DMS79 (cell line): ENCODE results near the gene CLK1.
"Not testable (repeated sequence)": the region's sequence is repeated elsewhere in the genome, so short reads cannot be mapped to it uniquely, and the experiment has no call there.

Experiments
- DNase-seq: peaks from one replicate; lab custom pipeline; 2025; lab: John Stamatoyannopoulos, UW

CLK1 gene

DNA sequence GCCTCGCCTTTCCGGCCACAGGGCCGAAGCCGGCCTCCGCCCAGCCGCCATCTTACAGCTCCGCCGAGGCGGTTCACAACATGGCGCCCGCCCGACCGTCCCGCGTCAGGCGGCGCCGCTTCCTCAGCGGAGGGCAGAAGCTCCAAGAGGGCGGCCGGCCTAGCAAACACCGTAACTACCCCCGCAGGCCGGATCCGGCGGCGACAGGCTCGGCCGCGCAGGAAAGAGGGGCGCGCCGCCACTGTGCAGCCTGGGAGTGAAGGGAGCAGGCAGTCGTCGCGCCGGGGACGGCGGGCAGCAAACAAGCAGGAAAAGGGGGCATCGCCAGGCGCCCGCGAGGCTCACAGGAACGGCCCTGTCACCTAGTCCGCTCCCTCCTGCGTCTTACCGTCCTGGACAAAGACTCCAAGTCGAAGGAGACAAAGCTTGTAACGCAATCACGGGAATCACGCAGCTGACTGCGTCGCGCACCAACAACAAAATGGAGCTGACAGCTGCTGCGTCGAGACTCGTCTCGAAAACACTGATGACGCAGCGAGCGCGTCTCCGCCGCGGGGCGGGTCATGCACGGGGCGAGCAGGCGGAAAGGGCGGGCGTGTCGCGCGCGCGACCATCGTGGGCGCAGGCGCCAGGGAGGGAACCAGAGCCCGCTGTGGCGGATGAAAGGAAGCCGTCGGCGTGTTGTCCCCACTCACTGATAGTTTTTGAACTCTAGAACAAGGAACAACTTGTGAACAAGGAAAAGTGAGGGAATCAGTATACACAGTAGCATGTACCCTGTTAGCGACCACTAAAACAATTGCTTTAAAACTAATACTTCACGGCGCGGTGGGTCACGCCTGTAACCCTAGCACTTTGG lies at the start of gene CLK1:
CLK1 (minus strand) TSS at position 483 of the 859 bp plus-strand sequence. CDS start 2,796 bp downstream, outside the sequence.
- peak; percentile 84 for DNase-seq

DNA sequence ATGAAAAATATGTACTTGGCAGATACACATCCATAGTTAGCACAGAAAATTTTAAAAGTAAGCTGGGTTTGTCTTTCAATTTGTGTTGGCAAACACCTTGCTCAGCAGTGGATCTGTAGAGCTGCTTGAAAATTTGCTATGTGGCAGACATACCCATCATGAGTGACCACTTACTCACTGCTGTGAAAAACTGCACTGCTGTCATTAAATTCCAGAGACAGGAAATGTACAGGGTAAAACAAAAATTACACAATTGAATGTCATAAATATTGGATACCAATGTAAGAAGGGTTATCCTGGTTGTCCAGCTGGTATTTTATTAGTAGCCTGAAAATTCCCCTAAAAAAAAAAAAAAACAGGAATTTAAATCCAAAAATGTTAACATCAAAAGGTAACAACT lies 49.2 kb upstream of the CLK1 start:
- no peak for DNase-seq

DNA sequence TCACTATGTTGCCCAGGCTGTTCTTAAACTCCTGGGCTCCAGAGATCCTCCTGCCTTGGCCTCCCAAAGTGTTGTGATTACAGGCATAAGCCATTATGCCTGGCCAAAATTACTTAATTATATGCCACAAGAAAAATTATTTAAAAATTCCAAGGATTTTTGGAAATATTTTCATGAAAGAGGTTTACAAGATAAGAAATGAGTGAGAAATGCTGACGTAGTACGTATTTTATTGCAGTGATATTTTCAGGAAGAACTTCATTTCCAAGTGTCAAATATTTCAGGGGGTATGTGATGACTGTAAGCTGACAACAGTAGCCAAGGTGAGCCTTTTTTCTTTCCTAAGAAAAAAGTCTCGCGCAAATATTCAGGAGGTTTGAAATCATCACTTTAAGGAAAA lies 45.5 kb upstream of the CLK1 start:
- DNase-seq = no peak

DNA sequence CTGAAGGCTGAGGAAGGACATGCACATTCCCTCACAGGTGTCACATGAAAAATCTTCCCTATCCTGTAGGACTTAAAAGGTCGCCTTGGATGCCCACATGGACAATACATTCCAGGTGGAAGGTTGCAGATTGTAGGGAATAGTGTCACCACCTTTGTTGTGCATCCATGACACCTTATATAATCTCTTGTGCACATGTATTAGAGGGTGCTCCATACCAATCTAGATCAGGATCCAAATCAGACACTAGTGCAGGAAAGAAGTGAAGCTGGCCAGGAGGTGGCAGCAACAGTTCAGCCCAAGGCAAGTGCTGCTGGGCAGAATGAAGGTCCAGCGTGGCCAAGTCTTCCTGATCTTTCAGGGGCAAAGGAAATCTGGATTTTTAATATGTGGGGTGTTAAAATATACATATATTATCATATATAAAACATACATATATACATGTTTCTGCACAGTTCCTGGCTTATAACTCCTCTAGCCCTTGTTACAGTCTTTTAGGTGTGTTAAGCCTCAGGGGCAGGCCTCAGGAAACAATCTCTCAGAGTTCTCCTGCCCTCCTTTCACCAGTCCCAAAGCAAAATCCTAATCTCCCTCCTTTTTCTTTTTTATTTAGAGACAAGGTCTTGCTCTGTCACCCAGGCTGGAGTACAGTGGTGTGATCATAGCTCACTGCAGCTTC lies 41.3 kb upstream of the CLK1 start:
- peak; percentile 7 for DNase-seq

DNA sequence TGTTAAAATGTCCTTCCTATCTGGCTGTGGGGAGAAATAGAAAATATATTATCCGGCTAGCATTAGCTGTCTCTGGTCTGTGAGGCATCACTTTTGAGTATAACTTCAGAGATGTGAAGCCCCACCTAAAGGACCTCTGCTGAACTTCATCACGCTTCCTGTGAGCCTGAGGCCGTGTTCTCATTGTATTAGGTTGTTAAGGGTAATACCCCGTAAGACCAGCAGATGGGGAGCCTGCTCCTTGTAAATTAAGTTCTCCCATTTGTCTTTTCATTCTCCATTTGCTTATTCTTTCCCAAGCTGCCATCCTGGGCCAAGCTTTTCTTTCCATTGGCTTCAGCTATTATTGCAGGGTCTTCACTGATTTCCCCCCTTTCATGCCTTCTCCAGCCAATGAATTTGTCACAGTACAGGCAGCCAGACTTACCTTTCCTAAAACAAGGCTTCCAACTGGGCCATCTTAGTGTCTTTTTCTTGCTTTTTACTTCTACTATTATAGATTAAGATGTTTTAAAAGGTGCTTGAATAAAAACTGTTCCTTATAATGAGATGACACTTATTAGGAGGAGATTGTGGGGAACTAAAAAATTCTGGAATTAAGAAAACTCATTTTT lies 37.1 kb upstream of the CLK1 start:
- DNase-seq = peak; percentile 22

DNA sequence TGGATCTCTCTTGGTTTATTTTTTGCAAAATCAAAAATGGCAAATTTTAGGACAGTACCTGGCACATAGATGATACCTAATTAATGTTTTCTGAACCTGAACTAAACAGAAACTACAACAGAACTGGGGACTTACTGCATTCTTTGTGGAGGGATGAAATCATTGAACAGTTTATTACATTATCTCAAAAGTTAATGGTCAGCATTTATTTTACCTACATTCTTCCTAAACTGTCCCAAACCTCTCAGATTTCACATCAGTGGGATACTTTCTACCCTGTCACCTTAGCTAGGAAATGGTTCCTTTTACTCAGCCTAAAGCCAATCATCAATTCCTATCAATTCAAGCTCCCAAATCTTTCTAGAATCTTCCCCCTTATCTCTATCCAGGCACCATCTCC lies 35.0 kb upstream of the CLK1 start:
- DNase-seq = no peak

DNA sequence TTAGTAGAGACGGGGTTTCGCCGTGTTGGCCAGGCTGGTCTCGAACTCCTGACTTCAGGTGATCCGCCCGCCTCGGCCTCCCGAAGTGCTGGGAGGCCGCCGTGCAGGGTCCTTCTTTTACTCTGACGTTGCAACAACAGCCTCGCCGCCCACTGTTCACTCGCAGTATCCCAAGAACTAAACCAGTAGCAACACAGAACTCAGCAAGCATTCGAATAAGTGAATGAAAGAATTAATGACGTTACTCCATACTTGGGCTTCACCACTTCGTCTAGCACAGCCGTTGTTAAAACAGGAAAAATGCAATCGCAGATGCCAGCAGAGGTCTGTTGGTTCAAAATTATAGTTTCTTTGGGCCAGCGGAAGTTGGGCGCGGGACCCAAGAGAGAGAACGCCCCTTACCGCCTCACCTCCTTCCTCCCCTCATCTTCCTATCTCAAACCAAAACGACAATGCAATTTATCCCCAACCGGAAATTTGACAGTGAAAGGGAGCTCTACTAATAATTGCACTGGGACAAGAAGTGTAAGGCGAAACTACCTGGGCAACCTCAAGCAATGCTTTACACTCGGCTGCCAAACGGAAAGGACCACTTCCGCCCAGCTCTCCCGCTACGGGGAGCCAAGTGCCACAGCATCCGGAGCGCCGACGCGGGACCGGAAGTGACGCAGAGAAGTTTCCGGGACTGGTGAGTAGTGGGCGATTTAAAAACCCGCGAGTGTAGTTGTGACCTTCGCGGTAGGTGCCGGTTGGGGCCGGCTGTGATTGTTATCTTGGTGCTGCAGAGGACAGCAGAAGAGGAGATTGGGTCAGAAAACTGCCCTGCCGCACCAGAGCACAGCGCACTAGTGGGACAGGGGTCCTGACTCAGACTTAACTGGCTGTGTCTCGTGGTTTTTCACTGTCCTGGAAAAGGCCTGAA lies 24.5 kb upstream of the CLK1 start, which contains the start of the genes NIF3L1 and PPIL3:
NIF3L1 (plus strand) TSS at position 668 of the 922 bp plus-strand sequence. CDS start 2,573 bp downstream, outside the sequence.
PPIL3 (minus strand) TSS at position 374 of the 922 bp plus-strand sequence. CDS start 1,462 bp downstream, outside the sequence.
- DNase-seq = peak; percentile 96

DNA sequence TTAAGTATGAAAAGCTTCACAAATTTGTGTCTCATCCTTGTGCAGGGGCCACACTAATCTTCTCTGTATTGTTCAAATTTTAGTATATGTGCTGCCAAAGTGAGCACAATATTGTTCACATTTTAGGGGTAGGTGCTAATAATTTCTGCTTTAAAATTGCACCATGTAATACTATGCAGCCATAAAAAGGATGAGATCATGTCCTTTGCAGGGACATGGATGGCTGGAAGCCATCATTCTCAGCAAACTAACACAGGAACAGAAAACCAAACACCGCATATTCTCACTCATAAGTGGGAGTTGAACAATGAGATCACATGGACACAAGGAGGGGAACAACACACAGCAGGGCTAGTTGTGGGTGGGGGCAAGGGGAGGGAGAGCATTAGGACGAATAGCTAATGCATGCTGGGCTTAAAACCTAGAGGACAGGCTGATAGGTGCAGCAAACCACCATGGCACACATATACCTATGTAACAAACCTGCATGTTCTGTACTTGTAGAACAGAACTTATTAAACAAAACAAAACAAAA lies 17.3 kb upstream of the CLK1 start:
- DNase-seq = not testable (repeated sequence)

DNA sequence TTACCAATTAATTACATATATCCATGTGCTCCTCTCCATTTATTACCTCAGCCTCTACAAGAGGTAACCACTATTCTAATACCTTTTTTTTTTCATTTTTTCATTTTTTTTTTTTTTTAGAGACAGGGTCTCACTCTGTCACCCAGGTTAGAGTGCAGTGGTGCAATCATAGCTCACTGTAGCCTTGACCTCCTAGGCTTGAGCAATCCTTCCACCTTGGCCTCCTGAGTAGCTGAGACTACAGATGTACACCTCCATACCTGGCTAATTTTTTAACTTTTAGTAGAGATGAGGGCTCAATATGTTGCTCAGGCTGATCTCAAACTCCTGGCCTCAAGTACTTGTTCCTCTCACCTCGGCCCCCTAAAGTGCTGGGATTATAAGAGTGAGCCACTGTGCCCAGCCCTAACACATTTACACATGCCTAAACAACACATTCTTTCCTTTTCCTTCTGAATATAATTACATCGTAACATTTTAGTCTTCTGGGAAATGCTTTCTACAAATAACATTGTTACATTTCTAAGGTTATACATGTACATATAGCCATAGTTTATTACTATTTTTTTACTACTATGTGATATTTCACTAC lies 13.9 kb upstream of the CLK1 start:
- DNase-seq = no peak

DNA sequence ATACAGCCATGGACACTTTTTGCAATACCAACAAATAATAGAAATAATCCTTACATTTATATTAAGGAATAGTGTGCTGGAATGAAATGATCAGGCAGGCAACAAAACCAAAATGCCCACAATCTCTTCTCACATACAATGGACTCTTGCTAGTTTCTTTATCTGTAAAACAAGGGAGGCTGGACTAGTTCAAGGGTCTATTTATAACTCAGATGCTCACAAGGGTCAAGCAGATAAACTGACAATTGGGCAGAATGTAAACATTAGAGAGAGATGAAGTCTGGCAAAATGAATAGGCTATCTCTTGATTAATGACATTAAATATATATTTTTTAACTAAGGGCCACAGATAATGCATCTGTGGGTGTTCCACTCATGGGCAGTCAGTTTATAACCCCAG lies 13.0 kb upstream of the CLK1 start:
- no peak for DNase-seq

DNA sequence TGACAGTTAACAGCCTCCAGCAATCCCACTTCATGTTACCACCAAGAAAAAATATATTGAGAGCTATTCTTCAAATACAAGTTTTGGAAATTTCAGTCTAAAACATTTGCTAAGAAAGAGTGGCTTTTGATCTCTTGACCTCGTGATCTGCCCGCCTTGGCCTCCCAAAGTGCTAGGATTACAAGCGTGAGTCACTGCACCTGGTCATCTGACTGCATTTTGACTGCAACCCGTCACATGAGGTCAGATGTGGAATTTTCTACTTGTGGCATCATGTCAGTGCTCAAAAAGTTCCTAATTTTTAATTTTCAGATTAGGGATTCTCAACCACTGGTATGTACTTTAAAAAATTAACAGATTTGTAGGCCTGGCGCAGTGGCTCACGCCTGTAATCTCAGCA lies 9.1 kb upstream of the CLK1 start:
- DNase-seq = no peak

DNA sequence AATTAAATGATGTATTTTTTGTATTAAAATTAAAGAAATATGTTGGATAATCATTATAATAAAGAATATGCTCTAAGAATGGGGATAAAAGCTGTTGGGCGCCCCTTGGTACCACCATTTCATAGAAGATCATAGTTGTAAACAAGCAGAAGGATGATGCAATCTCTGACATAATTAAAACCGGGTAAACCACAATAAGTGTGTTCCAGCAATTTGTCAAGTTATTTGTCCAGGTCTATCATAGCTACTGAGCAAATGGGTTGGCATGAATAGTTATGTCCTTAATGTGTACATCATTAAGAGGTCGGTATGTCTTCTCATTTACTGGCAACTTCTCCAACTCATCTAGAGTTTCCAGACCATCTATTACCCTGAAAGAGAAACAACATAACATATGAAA lies 6.7 kb upstream of the CLK1 start:
- DNase-seq = no peak

DNA sequence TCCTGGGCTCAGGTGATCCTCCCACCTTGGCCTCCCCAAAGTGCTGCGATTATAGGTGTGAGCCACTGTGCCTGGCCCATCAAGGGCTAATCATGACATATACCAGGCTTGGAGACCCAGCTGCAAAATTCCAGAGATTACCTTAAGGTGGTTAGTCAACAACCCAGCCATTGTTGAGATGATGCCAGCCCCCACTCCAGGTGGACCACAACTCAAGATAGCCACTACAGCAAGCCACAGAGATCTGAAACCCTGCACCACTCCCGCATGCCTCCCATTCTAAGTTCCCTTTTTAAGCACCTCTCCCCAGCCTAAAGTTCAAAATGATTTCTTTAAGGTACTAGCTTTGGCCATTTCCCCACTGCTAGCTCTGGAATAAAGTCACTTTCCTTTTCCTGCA lies 4.6 kb upstream of the CLK1 start:
- no peak for DNase-seq

DNA sequence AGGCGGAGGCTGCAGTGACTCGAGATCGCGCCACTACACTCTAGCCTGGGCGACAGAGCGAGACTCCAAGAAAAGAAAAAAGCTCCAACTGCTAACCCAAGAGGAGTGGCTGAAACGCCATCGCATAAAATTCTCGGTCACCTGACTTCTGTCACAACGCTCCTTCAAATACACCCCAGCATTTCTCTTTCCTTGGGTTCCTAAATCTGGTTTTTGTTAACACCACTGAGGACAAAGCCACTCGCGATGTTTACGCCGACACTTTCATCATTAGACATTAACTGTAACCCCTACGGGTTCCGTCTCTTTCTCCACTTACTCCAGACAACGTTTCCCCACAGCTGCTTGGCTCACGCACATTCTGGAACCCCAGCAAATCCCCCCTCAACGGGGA lies 679 bp downstream of the CLK1 start:
- peak; percentile 44 for DNase-seq

DNA sequence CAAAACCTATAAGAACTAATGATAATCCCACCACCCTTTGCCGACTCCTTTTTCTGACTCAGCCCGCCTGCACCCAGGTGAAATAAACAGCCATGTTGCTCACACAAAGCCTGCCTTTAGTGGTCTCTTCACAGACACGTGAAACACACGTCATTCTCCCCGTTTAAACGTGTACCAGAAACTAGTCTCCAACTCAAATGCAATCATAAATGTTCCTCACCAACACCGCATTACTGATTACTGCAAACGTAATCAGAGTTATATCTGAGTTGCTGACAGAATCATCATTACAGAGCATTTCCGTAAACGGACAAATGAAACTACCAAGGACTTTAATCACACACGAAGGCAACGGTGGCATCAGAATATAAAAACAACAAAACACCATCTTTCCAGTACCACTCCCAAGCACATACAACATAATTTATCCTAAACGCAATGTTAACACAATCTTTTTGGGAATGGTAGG lies 1.9 kb downstream of the CLK1 start:
- peak; percentile 37 for DNase-seq

DNA sequence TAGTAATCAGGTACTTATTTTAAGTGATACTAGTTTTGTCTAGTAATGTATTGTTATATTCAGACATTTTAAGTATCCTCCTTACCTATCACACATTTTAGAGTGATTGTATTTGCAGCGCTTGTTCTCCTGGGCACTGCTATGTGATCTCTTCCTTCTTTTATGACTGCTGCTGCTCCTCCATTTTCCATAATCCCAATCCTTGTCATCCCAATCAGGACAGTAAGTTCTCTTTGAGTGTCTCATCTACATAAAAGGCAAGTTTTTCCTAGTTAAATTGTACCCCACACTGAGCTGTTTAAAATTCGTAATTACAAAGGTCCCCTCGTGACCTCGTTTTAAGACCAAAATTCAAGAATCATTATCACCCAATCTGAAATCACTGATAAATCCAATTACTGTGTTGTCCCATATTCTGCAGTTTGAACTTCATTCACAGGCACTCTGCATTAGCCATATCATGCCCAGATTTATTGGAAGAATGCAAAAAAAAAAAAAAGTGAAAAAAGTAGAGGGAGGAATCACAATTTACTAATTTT lies 2.8 kb downstream of the CLK1 start:
- no peak for DNase-seq

DNA sequence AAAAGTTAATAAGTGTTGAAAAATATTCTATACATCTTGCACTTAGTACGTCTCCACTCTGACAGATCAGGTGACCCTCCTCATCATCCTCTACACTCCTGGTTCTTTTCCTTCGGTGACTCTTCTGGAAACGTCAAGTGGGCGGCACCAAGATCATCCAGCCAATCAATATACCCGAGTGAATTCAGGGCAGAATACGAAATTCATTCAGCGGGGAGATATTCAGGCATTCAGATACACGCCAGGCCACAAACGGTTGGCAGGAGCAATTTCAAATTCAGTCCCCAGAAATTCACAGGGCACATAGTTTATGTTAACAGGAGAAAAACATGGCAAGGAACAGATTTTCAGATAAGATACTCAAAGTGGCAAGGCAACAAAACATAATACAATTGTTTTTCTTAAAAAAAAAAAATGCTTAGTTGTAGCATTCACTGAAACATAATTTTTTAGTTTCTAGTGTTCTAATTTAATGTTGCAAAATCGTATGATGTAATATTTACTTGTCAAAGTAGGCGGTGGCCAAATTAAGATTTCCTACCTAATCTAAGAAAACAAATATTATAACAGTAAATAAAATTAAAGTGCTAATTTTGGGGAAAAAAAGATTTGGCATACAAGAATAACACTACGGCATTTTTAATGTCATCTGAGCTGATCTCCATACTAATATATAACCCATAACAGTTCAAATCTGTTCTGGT lies 4.2 kb downstream of the CLK1 start:
- DNase-seq = no peak

DNA sequence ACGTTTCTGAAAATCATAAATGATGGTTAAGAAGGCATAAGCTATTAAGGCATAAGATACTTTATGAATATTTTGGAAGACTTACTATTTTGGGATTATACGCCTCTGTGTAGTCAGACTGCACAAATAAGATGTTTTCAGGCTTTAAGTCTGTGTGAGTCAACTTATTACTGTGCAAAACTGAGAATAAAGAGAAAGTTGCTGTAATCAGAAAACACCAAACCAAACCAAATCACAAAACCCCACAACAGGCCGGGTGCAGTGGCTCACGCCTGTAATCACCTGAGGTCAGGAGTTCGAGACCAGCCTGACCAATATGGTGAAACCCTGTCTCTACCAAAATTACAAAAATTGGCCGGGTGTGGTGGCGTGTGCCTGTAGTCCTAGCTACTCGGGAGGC lies 7.7 kb downstream of the CLK1 start:
- DNase-seq = no peak

DNA sequence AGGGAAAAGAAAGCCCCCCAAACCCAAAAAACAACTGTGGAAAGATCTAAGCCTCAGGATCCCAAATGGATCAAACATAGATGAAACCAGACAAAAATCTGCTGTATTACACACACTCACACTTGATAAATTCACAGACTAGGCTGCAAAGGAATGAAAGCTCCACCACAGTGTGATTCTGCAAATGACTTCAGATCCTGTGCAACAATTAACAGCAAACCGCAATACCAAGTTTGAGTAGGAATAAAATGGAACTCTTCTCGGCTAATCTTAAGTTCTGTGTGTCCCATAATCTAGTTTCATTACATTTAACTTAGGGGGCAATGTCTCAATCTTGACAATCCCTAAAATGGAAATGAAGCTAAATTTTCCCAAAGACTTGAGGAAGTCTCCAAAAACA lies 11.9 kb downstream of the CLK1 start:
- DNase-seq = no peak
